Midbrain (tissue), 1 donor: ENCODE data around the gene TRIM46.

ENCODE experiments used
- DNase-seq: peaks from one replicate; lab custom pipeline; 2025; lab: John Stamatoyannopoulos, UW

The TRIM46 gene

GRCh38 chr1:155173478-155174323, at the start of gene TRIM46:
Gene TRIM46 (plus strand): TSS chr1:155173849. CDS start chr1:155173967, 118 bp downstream.
- DNase-seq = peak; percentile 76

DNA sequence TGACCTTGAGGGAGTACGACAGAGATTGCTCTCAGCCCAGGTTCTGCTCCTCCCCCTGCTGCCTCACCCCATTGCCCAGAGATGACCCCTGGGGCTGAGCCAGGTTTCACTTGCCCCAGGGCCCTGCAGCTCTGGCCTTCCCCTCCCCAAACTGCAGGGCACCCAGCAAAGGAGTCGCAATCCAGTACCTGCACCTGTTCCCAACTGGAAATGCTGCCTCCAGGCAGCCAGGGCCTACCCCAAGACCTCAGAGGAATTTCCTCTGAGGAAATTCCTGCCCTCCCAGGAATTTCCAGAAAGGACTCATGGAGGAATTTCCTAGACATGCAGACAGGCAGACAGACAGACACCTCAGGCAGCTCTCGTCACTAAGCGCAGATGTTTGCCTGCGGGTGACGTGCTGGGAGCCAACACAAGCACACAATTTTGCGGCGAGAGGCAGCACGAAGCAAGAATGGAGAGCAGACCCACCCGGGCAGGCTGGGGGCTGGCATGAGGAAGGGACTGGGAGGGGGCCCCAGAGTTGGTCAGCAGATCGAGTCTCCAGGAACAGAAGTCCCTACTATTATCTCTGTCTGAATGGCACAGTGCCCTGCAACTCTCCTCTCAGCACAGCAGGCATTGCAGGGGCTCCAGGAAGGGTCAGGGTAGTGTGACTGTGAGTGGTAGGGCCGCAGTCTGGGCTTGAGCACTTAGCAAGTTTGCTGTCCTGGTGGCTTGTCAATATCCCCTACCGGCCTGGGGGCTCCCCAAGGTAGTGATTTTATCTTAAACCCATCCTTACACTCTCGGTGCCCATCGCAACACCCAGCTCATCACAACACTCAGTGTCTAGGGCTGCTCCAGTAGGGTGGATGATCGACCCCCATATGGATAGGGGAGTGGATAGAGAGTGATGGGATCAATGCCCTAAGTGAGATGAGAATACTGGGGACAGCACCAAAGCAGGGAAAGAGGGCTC, 48.9 kb upstream of the TRIM46 start:
- no peak for DNase-seq

GRCh38 chr1:155125511-155125945, 48.1 kb upstream of the TRIM46 start:
- no peak for DNase-seq

- DNase-seq = peak; percentile 86
These were observed 47.6 kb upstream of the TRIM46 start for GRCh38 chr1:155125946-155126555.

- DNase-seq = peak; percentile 79
These were observed 47.0 kb upstream of the TRIM46 start for GRCh38 chr1:155126556-155127104.

GRCh38 chr1:155127105-155127966, 46.3 kb upstream of the TRIM46 start, which contains the start of gene EFNA1:
Gene EFNA1 (plus strand): TSS chr1:155127876. CDS start chr1:155127978, 102 bp downstream.
- DNase-seq = peak; percentile 91

DNA sequence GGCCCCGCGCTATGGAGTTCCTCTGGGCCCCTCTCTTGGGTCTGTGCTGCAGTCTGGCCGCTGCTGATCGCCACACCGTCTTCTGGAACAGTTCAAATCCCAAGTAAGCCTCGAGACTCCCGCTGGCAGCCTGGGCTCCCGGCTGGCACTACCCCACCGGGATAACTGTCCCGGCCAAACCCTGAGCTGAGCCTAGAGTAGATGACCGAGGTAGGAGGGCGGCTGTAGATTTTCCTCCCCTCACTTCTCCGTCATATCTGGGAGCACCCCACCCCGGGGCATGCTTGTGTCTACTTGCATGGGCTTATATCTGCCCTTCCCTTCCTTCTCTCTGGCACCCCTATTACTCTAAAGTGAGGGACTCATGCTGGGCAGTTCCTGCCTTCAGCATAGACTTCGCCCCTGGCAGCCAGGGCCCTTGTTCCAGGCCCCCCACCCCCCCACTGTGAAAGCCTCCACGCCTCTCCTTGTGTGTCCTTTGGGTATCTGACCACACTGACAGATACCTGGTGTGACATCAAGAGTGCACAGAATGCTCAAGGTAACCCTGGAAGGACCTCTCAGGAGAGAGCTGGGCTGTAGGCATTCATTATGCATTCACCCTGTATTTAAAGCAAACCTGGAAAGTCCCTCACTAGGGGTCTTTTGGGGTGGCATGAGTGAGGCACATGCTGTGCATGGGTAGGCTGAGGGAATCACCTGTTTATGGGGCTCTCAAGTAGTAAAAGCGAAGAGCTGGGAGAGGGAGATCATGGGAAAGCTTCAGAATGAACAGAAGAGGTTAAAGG, 45.5 kb upstream of the TRIM46 start:
- DNase-seq = no peak

DNA sequence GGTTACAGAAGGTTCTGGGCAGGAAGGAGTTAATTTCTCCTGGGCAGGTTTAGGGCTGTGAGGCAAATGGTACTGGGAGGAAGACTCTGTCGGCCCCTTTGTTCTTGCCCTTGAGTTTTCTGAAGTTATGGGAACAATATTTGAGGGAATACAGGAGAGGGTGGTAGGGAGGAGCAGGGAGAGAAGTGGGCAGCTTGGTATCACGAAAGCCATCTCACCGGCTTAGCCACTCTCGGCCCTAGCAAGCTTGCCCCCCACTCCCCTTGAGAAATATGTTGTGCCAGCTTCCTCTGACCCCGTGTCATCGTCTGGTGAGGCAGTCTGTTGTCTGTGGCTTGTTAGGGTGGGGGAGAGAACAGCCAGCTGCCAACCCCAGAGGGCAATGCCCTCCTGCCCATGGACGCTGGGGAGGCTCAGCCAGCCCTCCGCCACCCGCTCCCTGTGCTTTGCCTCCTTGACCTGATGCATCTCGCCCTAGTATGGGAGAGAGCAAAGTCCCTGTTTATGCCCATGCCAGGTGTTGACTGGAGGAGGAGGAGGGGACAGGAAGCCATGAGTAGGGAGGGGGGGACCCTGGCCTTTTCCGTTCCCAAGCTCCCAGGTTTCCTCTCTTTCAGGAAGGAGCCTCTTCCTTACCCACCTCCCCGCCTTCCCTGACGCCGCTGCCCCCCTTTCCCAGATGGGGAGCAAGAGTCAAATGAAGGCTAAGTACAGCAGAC, 44.7 kb upstream of the TRIM46 start:
- DNase-seq = peak; percentile 47

GRCh38 chr1:155130272-155131006, 43.2 kb upstream of the TRIM46 start:
- no peak for DNase-seq

- DNase-seq = no peak
These were observed 42.4 kb upstream of the TRIM46 start for GRCh38 chr1:155131285-155131684.

- DNase-seq = no peak
These were observed 41.8 kb upstream of the TRIM46 start for GRCh38 chr1:155131856-155132255.

GRCh38 chr1:155133799-155134281, 39.8 kb upstream of the TRIM46 start:
- no peak for DNase-seq

DNA sequence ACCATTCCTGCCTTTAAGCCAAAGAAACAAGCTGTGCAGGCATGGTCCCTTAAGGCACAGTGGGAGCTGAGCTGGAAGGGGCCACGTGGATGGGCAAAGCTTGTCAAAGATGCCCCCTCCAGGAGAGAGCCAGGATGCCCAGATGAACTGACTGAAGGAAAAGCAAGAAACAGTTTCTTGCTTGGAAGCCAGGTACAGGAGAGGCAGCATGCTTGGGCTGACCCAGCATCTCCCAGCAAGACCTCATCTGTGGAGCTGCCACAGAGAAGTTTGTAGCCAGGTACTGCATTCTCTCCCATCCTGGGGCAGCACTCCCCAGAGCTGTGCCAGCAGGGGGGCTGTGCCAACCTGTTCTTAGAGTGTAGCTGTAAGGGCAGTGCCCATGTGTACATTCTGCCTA, 39.3 kb upstream of the TRIM46 start:
- DNase-seq = no peak

GRCh38 chr1:155134880-155135414, 38.7 kb upstream of the TRIM46 start:
- DNase-seq = peak; percentile 51

DNA sequence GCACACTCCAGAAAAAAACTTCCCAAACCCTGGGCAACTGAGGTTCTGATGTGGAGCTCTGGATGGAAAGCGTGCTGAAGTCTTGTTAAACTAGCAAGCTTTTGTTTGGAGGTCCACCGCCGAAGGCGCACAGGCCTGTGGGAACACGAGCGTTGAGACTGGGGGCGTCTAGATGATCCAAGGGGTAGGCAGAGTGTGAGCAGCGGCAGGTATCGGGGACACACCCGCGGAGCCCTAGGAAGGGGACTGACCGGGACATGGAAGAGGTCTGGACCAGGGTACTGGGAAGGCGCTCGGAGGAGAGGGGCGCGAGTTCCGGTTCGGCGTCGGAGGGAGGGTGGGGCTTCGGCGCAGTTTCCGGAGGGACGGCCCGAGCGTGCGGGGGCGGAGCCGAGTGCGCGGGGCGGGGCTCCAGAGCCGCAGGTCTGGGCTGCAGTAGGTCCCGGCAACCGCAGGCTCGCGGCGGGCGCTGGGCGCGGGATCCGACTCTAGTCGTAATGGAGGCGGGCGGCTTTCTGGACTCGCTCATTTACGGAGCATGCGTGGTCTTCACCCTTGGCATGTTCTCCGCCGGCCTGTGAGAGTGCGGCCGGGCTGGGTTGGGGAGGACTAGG, 38.1 kb upstream of the TRIM46 start, which contains the start of gene SLC50A1:
Gene SLC50A1 (plus strand): TSS at position 438 of the 614 bp plus-strand sequence. CDS start 60 bp downstream, at position 498.
- DNase-seq = peak; percentile 94

GRCh38 chr1:155136748-155137147, 36.9 kb upstream of the TRIM46 start:
- DNase-seq = no peak

GRCh38 chr1:155137154-155137949, 36.3 kb upstream of the TRIM46 start:
- no peak for DNase-seq
